Body of pancreas (tissue), 4 donors: ENCODE results near the gene CD47. TPM values are rescaled to one million over a fixed set of nuclear protein-coding genes. Genes with fewer than 3 reads are reported as not detected.
A peak's percentile ranks its signal among the peaks of the same experiment; 100 is the strongest.

Source experiments
- ATAC-seq: fragments of 150-250 bp; one replicate; pipeline ENCODE4 v1.9.1; 2016
- DNase-seq, 4 donors: peaks; one replicate each; pipeline ENCODE4 v3.0.0-alpha.2; 2019
- H3K27ac ChIP-seq, 4 donors: fragments of 200-600 bp; sonication (generic); 1 replicate in 3 of 4; 2 replicates in 1 of 4; pipeline versions ENCODE4 v1.5.1 to v1.6.1; 2016 to 2019; ENCODE audit warnings: mild to moderate bottlenecking in 1 of 4, mixed read lengths in 1 of 4, moderate library complexity in 1 of 4
- H3K27me3 ChIP-seq, 2 donors: fragments of 200-600 bp; sonication (generic); one replicate each; pipeline ENCODE4 v1.6.0; 2016; ENCODE audit warnings: mild to moderate bottlenecking in 1 of 2
- H3K36me3 ChIP-seq, 2 donors: fragments of 200-600 bp; sonication (generic); replicated peaks in 1 of 2; 2 replicates each; pipeline ENCODE4 v1.5.1; 2016; ENCODE audit warnings: low read depth in 2 of 2; ENCODE audit not compliant: insufficient read depth in 1 of 2
- H3K4me1 ChIP-seq: fragments of 200-600 bp; sonication (generic); one replicate; pipeline ENCODE4 v1.6.0; 2016
- H3K4me3 ChIP-seq, 2 donors: fragments of 200-600 bp; sonication (generic); 1 replicate in 1 of 2; 2 replicates in 1 of 2; pipeline ENCODE4 v1.5.1; 2016 to 2019
- H3K9me3 ChIP-seq, 3 donors: fragments of 200-600 bp; sonication (generic); 1 replicate in 2 of 3; 2 replicates in 1 of 3; pipeline ENCODE4 v1.5.1; 2016
- POLR2A ChIP-seq, 3 donors: fragments of 450-650 bp; IDR thresholded peaks; one replicate each; pipeline ENCODE4 v1.6.1; 2016; ENCODE audit warnings: antibody characterized with exemption in 3 of 3, mild to moderate bottlenecking in 2 of 3
- WGBS, 2 donors: methylation state at CpG; one replicate each; pipeline ENCODE4 v1.1.5; 2017; 5-methylcytosine and 5-hydroxymethylcytosine counted together
- intact Hi-C: fragments of 100-400 bp; cut with DNase I; formaldehyde crosslinking; loops from one replicate; pipeline ENCODE4 v1.15.1; 2023
- total RNA-seq, 2 donors: library from RNA; depleted of rRNA; stranded (reverse); fragments of >200 nt; gene quantifications; one replicate each; pipeline ENCODE4 v1.1.0, GENCODE V29; 2016
- TF ChIP-seq, protein P1 (sequence below), 7 experiments: fragments of 450-650 bp in 4 of 7; fragments of 200-600 bp in 3 of 7; sonication (generic) in 3 of 7; IDR thresholded peaks; one replicate each; pipeline ENCODE4 v1.5.1; 2016 to 2019; ENCODE audit warnings: antibody characterized with exemption in 7 of 7

The CD47 gene
- total RNA-seq, 2 donors from 2014 or later: 34.3 to 51.1 TPM

- intact Hi-C loops: no loop called here
- no peak overlapping the region for H3K27ac ChIP-seq
- ATAC-seq (no peak), DNase-seq (no peak)
- peaks cover 0 to 3% of the 10 kb centered on the region in 2 donors for H3K36me3 ChIP-seq
- no peak overlapping the region for H3K4me3 ChIP-seq
- no peaks in the 10 kb centered on the region for H3K27me3 ChIP-seq
- WGBS, 2 donors: 95 to 97% methylated on average over 3 of the region's 3 CpGs
- H3K9me3 ChIP-seq: no peaks in the 10 kb centered on the region
- H3K4me1 ChIP-seq: no peaks in the 10 kb centered on the region
- TF ChIP-seq, protein P1, sequence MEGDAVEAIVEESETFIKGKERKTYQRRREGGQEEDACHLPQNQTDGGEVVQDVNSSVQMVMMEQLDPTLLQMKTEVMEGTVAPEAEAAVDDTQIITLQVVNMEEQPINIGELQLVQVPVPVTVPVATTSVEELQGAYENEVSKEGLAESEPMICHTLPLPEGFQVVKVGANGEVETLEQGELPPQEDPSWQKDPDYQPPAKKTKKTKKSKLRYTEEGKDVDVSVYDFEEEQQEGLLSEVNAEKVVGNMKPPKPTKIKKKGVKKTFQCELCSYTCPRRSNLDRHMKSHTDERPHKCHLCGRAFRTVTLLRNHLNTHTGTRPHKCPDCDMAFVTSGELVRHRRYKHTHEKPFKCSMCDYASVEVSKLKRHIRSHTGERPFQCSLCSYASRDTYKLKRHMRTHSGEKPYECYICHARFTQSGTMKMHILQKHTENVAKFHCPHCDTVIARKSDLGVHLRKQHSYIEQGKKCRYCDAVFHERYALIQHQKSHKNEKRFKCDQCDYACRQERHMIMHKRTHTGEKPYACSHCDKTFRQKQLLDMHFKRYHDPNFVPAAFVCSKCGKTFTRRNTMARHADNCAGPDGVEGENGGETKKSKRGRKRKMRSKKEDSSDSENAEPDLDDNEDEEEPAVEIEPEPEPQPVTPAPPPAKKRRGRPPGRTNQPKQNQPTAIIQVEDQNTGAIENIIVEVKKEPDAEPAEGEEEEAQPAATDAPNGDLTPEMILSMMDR (IDR thresholded peaks at IDR 0.05): no peak
- TF ChIP-seq POLR2A (IDR thresholded peaks at IDR 0.05): no peak
These were observed 34.9 kb downstream of the CD47 start for GRCh38 chr3:108055931-108056330.

- ATAC-seq (no peak), DNase-seq (no peak)
- Histone ChIP-seq H3K27me3 (no peaks in the 10 kb centered on the region), H3K9me3 (no peaks in the 10 kb centered on the region), H3K4me1 (no peaks in the 10 kb centered on the region), H3K36me3 (no peaks in the 10 kb centered on the region), H3K4me3 (no peak overlapping the region), H3K27ac (no peak overlapping the region)
- no peak for TF ChIP-seq POLR2A (IDR thresholded peaks at IDR 0.05)
- TF ChIP-seq, protein P1 (IDR thresholded peaks at IDR 0.05): no peak
- intact Hi-C loops: no loop called here
- WGBS, 2 donors: 68 to 69% methylated on average over 2 of the region's 2 CpGs
These were observed 35.9 kb downstream of the CD47 start for GRCh38 chr3:108054935-108055334.

DNA sequence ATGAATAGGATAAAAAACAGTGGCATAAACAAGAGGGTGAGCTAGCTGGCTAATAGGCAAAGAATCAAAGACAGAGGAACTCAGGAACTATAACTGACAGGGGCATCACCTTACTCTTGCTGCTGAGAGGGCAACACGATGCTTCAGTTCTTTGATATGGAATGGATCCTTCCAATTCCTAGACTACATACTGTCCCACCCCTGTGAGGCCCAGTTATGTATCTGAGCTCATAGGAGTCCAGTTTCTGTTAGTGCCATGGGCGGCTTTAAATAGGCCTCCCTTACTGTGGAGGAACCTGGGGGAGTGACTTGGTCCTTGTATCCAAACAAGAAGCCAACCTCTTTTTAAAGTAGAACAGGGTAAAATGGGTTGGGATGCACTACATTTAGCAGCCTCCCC, 37.3 kb downstream of the CD47 start:
- DNase-seq (no peak), ATAC-seq (no peak)
- no peak overlapping the region for H3K27ac ChIP-seq
- no peaks in the 10 kb centered on the region for H3K9me3 ChIP-seq
- WGBS, 2 donors: 94 to 95% methylated on average over 2 of the region's 2 CpGs
- no peaks in the 10 kb centered on the region for H3K36me3 ChIP-seq
- H3K4me3 ChIP-seq: no peak overlapping the region
- TF ChIP-seq, protein P1 (IDR thresholded peaks at IDR 0.05): no peak
- TF ChIP-seq POLR2A (IDR thresholded peaks at IDR 0.05): no peak
- no peaks in the 10 kb centered on the region for H3K4me1 ChIP-seq
- intact Hi-C loops: no loop called here
- H3K27me3 ChIP-seq: no peaks in the 10 kb centered on the region

- no peaks in the 10 kb centered on the region for H3K27me3 ChIP-seq
- TF ChIP-seq, protein P1 (IDR thresholded peaks at IDR 0.05): no peak
- TF ChIP-seq POLR2A (IDR thresholded peaks at IDR 0.05): no peak
- no peak overlapping the region for H3K4me3 ChIP-seq
- intact Hi-C loops: no loop called here
- no peak for ATAC-seq
- H3K9me3 ChIP-seq: no peaks in the 10 kb centered on the region
- WGBS, 2 donors: 56 to 61% methylated on average over 3 of the region's 3 CpGs
- no peak overlapping the region for H3K27ac ChIP-seq
- H3K4me1 ChIP-seq: no peaks in the 10 kb centered on the region
- DNase-seq: peak in 3 of 4 donors; percentile 6 to 28 (median 9)
- no peaks in the 10 kb centered on the region for H3K36me3 ChIP-seq
These were observed 37.8 kb downstream of the CD47 start for GRCh38 chr3:108053067-108053466.

GRCh38 chr3:108051005-108051404, 39.8 kb downstream of the CD47 start:
- intact Hi-C loops: no loop called here
- no peak for DNase-seq
- H3K27me3 ChIP-seq: no peaks in the 10 kb centered on the region
- H3K9me3 ChIP-seq: no peaks in the 10 kb centered on the region
- WGBS, 2 donors: 95 to 97% methylated on average over 3 of the region's 3 CpGs
- H3K27ac ChIP-seq: no peak overlapping the region
- ATAC-seq: no peak
- no peak overlapping the region for H3K4me3 ChIP-seq
- no peaks in the 10 kb centered on the region for H3K36me3 ChIP-seq
- TF ChIP-seq POLR2A (IDR thresholded peaks at IDR 0.05): no peak
- TF ChIP-seq, protein P1 (IDR thresholded peaks at IDR 0.05): no peak
- H3K4me1 ChIP-seq: no peaks in the 10 kb centered on the region
